ENCODE measurements around the gene KDM4B. TPM values are rescaled to one million over a fixed set of nuclear protein-coding genes. Genes with fewer than 3 reads are reported as not detected.

KDM4B gene
- polyA plus RNA-seq, 1 of the 3 experiments (the other 2 are of a cell fraction), result 12.2 TPM

GRCh38 chr19:5131506-5132205, 162.7 kb downstream of the KDM4B start:
- no peak overlapping the region for H3K27ac ChIP-seq (ENCODE audit: low read depth in 2 of 2, low read length in 1 of 2)
- ChIA-PET CTCF (no interaction called here), POLR2A (no interaction called here)
- no peak overlapping the region for H3K4me2 ChIP-seq
- peaks cover 0 to 49% of the 10 kb centered on the region in 2 experiments for H3K36me3 ChIP-seq (replicated peaks in 1 of 2; ENCODE audit: control insufficient read depth in 1 of 2, insufficient read depth in 2 of 2, low read length in 1 of 2)
- H3K9ac ChIP-seq, result no peak overlapping the region
- TF ChIP-seq CHD2 (IDR thresholded peaks at IDR 0.05; ENCODE audit: low read length, partially characterized antibody) (no peak), MEF2A (IDR thresholded peaks at IDR 0.05; ENCODE audit: borderline replicate concordance, low read depth) (no peak), USF1 (IDR thresholded peaks at IDR 0.05; ENCODE audit: borderline replicate concordance, low read depth) (no peak), EZH2phosphoT487 (IDR thresholded peaks at IDR 0.05; ENCODE audit: borderline replicate concordance, low read depth) (no peak), RCOR1 (IDR thresholded peaks at IDR 0.05; ENCODE audit: low read length) (no peak), FOXM1 (IDR thresholded peaks at IDR 0.05; ENCODE audit: low read depth) (no peak), TCF12 (IDR thresholded peaks at IDR 0.05) (no peak), TEAD4 (IDR thresholded peaks at IDR 0.05; ENCODE audit: borderline replicate concordance, insufficient read depth) (no peak), ZBTB33 (IDR thresholded peaks at IDR 0.05; ENCODE audit: borderline replicate concordance, low read depth) (no peak), PBX3 (IDR thresholded peaks at IDR 0.05) (no peak), YY1 (IDR thresholded peaks at IDR 0.05; ENCODE audit: low read depth) (no peak), EP300 (IDR thresholded peaks at IDR 0.05; ENCODE audit: borderline replicate concordance in 1 of 2, low read depth in 1 of 2, low read length in 1 of 2) (no peak), TAF1 (IDR thresholded peaks at IDR 0.05; ENCODE audit: borderline replicate concordance, low read depth, low read length) (no peak), CTCF (IDR thresholded peaks at IDR 0.05) (no peak), IRF3 (IDR thresholded peaks at IDR 0.05; ENCODE audit: low read depth, low read length) (no peak), NFIC (IDR thresholded peaks at IDR 0.05; ENCODE audit: borderline replicate concordance) (no peak), FOSL2 (IDR thresholded peaks at IDR 0.05; ENCODE audit: borderline replicate concordance, low read depth) (no peak), POLR2AphosphoS5 (IDR thresholded peaks at IDR 0.05; ENCODE audit: low read depth, low read length) (no peak), JUND (IDR thresholded peaks at IDR 0.05) (no peak), SMC3 (IDR thresholded peaks at IDR 0.05; ENCODE audit: low read depth, low read length) (no peak)
- H3F3A ChIP-seq (replicated peaks; ENCODE audit: insufficient read depth), result no peaks in the 10 kb centered on the region
- DNase-seq, result no peak
- WGBS (ENCODE audit: low lambda C conversion rate), result 96% methylated on average over 15 of the region's 25 CpGs
- no peak overlapping the region for H3K4me3 ChIP-seq (ENCODE audit: low read depth in 2 of 2, low read length in 1 of 2)
- no peaks in the 10 kb centered on the region for H3K79me2 ChIP-seq (ENCODE audit: insufficient read depth)
- peaks cover 0 to 13% of the 10 kb centered on the region in 2 experiments; a peak in 1 of 4 replicates for H3K4me1 ChIP-seq (ENCODE audit: control insufficient read depth in 1 of 2, insufficient read depth in 2 of 2, low read depth in 1 of 2, low read length in 1 of 2)
- no peaks in the 10 kb centered on the region for H4K20me1 ChIP-seq (ENCODE audit: insufficient read depth)
- no peaks in the 10 kb centered on the region for H3K27me3 ChIP-seq (ENCODE audit: insufficient read depth)
- no peaks in the 10 kb centered on the region for H3K9me3 ChIP-seq
- no peaks in the 10 kb centered on the region for H3K9me2 ChIP-seq
- no peak overlapping the region for H2AFZ ChIP-seq (ENCODE audit: low read depth)
